ENCODE results near the gene QSER1. TPM values are rescaled to one million over a fixed set of nuclear protein-coding genes. Genes with fewer than 3 reads are reported as not detected.

Gene QSER1
- total and polyA plus RNA-seq, 2 experiments from 2014 or later, result 29.4 to 132 TPM

- TF ChIP-seq REST (IDR thresholded peaks at IDR 0.05; ENCODE audit: unreplicated experiment), result no peak
Measured at GRCh38 chr11:32893093-32893342, 407 bp downstream of the QSER1 start (continued).

GRCh38 chr11:32893343-32894148, 935 bp downstream of the QSER1 start:
- Histone ChIP-seq H3K4me1 (ENCODE audit: insufficient read depth) (peaks cover 44% of the 10 kb centered on the region), H2AFZ (no peak overlapping the region), H3K9me2 (ENCODE audit: insufficient read depth) (peaks cover 4% of the 10 kb centered on the region; the same call in 1 of the 2 replicates), H3K79me2 (replicated peaks; ENCODE audit: insufficient read depth) (peaks cover 58% of the 10 kb centered on the region), H3F3A (replicated peaks; ENCODE audit: low read depth) (0 out of 2 replicates have a peak, but pooled peaks cover 11% of the 10 kb centered on the region), H4K20me1 (replicated peaks; ENCODE audit: insufficient read depth) (peaks cover 30% of the 10 kb centered on the region), H3K4me2 (peak overlapping the region; percentile 76), H3K27ac (ENCODE audit: low read depth) (peak overlapping the region; percentile 79), H3K27me3 (ENCODE audit: insufficient read depth) (no peaks in the 10 kb centered on the region), H3K4me3 (peak overlapping the region; percentile 56), H3K36me3 (ENCODE audit: insufficient read depth) (no peaks in the 10 kb centered on the region; the same call in 1 of the 2 replicates)
- Mint-ChIP-seq H3K27ac (peak overlapping the region; percentile 95), H3K4me1 (peaks cover 36% of the 10 kb centered on the region), H3K4me3 (peak overlapping the region; percentile 94), H3K27me3 (ENCODE audit: insufficient read depth, low read depth, poor library complexity) (peaks cover 8% of the 10 kb centered on the region), H3K9me3 (peaks cover 22% of the 10 kb centered on the region), H3K36me3 (ENCODE audit: low read depth) (peaks cover 48% of the 10 kb centered on the region)
- peak; percentile 82 for DNase-seq (ENCODE audit: low spot score)
- no peak for TF ChIP-seq EZH2phosphoT487 (IDR thresholded peaks at IDR 0.05; ENCODE audit: unreplicated experiment)
- TF ChIP-seq CTCF (conservative IDR thresholded peaks at IDR 0.05; ENCODE audit: low read depth in 2 of 2), result peak; percentile 56 to 59
- ATAC-seq, result peak; percentile 45

GRCh38 chr11:32894149-32894827, 1.7 kb downstream of the QSER1 start:
- H3K27me3 ChIP-seq (ENCODE audit: insufficient read depth), result no peaks in the 10 kb centered on the region
- DNase-seq (ENCODE audit: low spot score) (peak; percentile 76), ATAC-seq (peak; percentile 40)
- H3K36me3 ChIP-seq (ENCODE audit: insufficient read depth), result peaks cover 4% of the 10 kb centered on the region; the same call in 1 of the 2 replicates
- peaks cover 62% of the 10 kb centered on the region for H3K79me2 ChIP-seq (replicated peaks; ENCODE audit: insufficient read depth)
- Mint-ChIP-seq H3K4me1 (peaks cover 43% of the 10 kb centered on the region), H3K4me3 (peak overlapping the region; percentile 94), H3K27me3 (ENCODE audit: insufficient read depth, low read depth, poor library complexity) (peaks cover 8% of the 10 kb centered on the region), H3K27ac (peak overlapping the region; percentile 95), H3K36me3 (ENCODE audit: low read depth) (peaks cover 48% of the 10 kb centered on the region), H3K9me3 (peaks cover 14% of the 10 kb centered on the region)
- H3K4me1 ChIP-seq (ENCODE audit: insufficient read depth), result peaks cover 50% of the 10 kb centered on the region
- H3K4me2 ChIP-seq, result peak overlapping the region; percentile 76
- peak overlapping the region; percentile 56 for H3K4me3 ChIP-seq
- 0 out of 2 replicates have a peak, but pooled peaks cover 11% of the 10 kb centered on the region for H3F3A ChIP-seq (replicated peaks; ENCODE audit: low read depth)
- peak overlapping the region; percentile 79 for H3K27ac ChIP-seq (ENCODE audit: low read depth)
- peaks cover 38% of the 10 kb centered on the region for H4K20me1 ChIP-seq (replicated peaks; ENCODE audit: insufficient read depth)
- H2AFZ ChIP-seq, result no peak overlapping the region
- TF ChIP-seq NANOG (IDR thresholded peaks at IDR 0.05; ENCODE audit: borderline replicate concordance), result no peak
- TF ChIP-seq POLR2AphosphoS5 (IDR thresholded peaks at IDR 0.05; ENCODE audit: low read depth), result peak; percentile 74; the same call in 1 of the 2 replicates
- no peak for TF ChIP-seq STAT1 (IDR thresholded peaks at IDR 0.05; ENCODE audit: unreplicated experiment)
- peak; percentile 37; the same call in 1 of the 2 replicates for TF ChIP-seq CREB1 (CRISPR knock-in tag; IDR thresholded peaks at IDR 0.05; ENCODE audit: low read depth)
- no peak for TF ChIP-seq ZNF331 (CRISPR knock-in tag; IDR thresholded peaks at IDR 0.05; ENCODE audit: low read depth)
- H3K9me2 ChIP-seq (ENCODE audit: insufficient read depth), result no peaks in the 10 kb centered on the region

All from GM23338 (cell line).